ENCODE measurements around the gene DCAF6.
A peak's percentile ranks its signal among the peaks of the same experiment; 100 is the strongest.

Gene DCAF6

DNA sequence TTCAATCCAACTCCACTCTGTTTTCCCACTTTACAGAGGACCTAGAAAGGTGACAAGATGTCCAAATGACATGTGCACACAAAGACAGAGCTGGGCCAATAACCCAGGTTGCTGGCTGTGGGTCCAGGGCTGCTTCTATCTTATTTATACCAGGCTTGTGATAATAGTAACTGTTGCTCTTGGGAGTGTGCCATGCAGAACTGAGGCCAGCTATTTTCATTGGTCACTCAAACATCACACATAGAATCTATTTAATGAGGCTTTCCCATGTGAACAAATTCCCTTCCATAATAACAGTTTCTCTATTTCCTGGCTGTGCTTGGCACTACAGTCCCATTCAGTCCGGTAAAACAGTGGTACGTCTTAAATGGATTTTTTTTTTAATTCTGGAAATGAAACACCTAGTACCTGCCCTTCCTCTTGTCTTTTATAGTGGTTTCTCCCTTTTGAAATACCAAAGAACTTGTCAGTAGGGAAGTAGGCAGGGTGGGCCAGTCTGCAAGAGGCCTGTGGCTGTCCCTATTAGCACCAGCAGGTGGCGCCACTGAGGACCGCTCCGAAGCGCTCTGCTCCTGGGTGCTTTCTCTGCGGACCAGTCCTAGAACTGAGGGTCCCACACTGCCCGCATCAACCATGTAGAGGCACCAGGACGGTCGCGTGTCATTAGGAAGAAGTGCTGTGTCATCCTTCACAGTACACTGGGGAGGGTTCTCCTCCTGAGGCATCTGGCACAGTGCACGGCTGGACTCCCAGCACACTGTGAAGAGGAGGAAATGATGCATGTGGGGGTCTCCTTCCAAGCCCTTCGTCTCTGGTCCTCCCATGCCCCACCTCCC lies 148.1 kb downstream of the DCAF6 start:
- peak; percentile 31 to 65 (median 42) for DNase-seq (ENCODE audit: low read depth in 3 of 3)

DNA sequence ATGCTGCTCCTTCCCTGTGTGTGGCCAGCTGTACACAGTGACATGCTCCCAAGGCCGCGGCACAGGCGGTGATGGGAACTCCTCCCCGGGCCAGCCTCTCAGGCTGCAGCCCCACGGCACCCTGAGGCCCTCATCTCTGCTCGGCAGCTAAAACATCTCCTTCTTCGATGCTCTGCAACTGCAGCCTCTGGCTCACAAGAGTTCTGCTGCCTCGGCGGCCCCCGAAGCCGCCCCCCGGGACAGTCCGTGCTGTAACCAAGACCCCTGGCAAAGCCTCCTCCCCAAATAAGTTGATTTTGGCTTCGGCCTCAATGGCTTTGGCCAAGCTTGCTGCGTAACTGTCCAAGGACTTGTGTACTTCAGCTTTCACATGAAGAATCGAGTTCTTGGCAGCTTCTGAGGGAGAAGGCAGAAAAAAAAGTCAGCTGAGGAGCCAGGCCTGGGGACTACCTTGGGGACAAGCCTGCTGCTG lies 149.0 kb downstream of the DCAF6 start:
- no peak for DNase-seq (ENCODE audit: low read depth in 3 of 3)

DNA sequence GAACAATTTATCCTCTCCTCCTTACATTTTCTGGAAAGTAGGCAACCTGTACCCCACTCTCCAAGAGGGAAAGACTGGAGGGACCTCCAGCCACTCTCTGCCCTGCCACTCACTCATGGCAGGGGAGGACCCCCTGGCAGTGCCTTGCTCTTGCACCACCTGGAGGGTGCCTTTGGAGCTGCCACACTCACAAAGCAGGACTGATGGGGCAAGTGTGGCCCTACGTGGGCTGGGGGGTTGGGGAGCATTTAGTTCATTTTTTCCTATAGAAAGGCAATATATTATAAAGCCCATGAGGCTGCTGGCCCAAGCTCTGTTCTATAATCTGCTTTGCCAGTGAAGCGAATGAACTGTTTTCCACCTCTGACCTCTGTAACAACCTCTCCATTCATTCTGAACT lies 150.0 kb downstream of the DCAF6 start:
- no peak for DNase-seq (ENCODE audit: low read depth in 3 of 3)

DNA sequence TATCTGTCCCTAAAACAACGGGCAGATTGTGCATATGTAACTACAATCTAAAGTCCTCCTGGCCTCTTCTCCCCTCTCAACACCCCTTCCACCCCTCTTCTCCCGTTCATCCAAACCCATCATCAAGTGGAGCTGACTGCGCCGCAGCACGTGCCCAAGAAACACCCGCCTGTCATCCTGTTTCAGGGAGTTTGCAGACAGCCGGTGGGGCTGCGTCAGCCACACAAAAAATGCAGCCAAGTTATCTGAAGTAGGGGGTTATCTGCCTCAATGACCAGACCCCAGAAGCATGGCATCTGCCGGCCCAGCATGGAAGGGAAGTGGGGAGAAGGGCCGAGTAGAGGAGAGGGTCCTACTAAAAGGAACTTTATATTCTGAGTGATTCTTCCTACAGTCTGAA lies 151.2 kb downstream of the DCAF6 start:
- no peak for DNase-seq (ENCODE audit: low read depth in 3 of 3)

DNA sequence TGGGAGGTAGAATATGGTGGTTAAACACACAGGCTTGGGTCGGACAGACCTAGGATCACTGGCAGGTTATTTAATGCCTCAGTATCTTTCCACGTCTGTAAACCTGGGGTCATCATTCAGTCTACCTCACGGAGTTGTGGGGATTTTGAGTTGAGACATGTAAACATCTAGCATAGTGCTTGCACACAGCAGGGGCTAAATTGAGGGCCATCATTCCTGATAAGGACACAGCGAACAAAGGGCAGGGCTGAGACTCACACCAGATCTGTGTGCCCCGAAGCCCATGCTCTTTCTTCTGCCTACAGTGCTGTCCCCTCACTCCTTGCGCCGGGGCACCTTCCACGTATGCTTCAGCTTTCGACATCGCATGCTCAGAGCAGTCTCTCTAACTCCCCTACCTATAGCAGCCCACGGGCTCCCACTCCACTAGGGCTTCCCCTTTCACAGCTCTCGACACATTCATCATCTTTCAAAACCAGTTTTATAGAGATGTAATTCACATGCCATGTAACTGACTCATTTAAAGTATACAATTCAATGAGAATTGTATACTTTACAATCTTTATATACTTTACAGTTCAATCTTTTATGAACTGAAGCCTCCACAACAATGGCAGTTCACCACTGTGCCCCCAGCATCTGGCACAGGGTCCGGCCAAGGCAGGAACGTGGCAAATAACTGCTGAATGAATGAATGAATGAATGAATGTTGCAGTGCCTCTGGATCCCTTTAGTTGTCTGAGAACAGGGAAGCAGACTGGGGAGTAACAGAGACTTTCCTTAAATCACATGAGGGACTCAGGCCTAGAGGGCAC lies 152.2 kb downstream of the DCAF6 start:
- no peak for DNase-seq (ENCODE audit: low read depth in 3 of 3)

DNA sequence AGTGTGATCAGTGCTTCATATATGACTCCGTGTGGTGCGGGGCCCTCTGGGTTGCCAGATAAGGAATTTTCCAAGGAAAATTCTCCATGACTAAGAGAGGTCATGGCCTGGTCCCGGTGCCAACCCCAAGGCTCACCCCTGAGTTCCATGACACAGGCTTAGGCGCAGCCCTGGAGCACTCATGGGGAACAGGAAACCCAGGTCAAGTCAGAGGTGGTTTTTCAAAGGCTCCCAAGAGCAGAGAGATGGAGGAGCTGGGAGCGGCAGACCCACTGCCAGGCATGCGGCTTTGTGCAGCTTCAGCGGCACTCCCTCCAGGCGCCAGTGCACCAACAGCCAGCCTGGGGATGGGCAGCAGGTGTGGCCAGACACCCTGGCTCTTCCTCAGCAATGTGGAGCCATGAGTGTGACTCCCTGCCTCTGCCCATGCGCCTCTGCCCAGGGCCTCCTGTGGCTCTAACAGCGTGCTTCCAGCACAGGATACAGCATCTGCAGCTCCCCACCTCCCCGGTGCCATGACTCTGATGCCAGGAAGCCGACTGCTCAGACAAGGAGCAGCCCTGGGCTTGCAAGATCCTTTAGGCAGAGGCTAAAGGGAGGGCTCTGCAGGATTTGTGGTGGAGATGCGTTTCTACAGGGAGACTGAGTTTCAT lies 153.0 kb downstream of the DCAF6 start:
- no peak for DNase-seq (ENCODE audit: low read depth in 3 of 3)

DNA sequence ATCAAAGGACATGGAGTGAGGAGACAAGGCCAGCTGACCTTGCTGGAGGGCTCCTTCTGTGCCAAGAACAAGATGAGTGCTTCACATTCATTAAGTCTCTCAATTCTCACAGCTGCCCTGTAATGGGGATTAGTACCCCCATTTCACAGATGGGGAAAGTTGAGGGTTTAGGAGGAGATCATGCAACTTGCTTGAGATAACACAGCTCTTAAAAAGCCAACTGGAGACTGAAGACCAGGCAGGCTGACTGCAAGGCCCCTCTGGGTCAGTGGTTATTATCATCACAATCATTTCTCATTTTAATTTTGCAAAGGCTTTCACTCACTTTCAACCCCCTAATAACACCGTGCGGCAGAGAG lies 153.5 kb downstream of the DCAF6 start:
- DNase-seq (ENCODE audit: low read depth in 3 of 3): no peak

DNA sequence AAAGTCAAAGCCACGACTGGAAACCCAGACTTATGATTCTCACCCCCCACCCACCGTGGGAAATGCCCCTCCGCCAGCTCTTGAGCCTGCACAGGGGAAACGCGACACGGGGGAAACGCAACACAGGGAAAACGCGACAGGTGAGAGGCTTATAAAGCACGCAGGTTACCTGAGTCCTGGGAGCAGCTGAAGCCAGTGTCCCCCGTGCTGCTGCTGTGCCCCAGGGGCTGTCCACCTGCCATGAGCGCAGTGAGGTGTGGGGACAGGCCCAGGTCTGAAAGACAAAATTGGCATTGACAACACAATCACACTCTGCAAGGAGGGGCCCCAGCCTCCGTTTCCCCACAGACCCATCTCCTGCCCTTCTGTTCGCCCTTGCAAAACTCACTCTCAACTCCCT lies 153.9 kb downstream of the DCAF6 start:
- no peak for DNase-seq (ENCODE audit: low read depth in 3 of 3)

DNA sequence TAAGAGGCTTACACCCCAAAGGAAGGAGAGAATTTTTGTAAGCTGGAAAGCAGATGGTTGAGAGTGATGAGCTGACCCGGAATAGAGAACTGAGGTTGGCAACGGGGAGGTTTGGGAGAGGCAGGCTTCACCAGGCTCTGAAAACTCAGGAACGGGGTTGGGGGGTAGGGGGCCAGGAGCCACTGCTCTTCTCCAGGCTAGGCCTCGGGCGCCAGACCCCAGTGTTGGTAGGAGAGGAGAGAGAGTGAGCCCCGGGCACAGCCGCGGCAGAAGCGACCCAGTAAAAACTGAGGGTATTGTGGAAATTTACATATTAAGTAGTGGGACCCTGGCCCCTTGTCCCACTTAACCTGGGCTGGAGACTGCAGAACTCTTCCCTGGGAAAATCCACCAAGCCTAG lies 154.6 kb downstream of the DCAF6 start:
- DNase-seq (ENCODE audit: low read depth in 3 of 3): no peak

DNA sequence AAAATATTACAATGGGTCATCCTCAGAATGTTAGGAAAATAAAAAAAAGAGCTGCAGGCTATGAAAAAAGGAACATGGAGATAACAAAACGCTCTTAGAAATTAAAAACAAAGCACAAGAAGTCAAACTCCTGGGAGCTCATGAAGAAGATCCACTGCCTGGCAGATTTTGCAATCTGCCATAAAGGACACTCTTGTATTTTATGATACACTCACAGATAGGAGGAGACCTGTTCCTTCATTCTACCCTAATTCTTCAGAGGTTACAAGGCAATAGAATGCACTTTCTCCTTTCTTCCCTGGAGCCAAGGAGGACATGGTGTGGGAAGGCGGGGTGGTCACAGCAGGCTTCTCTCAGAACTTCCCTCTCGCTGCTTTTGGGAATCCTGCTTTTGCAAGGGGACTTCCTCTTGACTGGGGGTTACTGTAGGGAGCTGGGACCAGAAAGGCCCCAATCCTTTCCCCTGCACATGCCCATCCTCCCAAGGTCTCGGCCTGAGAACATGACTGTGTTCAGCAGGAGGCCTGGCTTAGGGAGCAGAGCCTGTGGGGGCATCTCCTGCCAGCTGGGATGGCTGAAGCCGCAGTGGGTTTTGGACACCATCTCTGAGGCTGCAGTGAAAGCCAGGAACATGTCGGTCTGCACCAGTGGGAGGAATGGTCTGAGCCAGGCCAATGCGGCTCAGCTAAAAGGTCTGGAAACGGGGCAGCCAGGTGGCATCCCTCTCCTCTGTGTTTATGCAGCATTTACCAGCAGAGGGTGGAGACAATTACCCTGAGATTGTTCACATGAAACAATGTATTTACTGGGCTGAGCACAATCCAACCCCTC lies 155.5 kb downstream of the DCAF6 start:
- no peak for DNase-seq (ENCODE audit: low read depth in 3 of 3)

DNA sequence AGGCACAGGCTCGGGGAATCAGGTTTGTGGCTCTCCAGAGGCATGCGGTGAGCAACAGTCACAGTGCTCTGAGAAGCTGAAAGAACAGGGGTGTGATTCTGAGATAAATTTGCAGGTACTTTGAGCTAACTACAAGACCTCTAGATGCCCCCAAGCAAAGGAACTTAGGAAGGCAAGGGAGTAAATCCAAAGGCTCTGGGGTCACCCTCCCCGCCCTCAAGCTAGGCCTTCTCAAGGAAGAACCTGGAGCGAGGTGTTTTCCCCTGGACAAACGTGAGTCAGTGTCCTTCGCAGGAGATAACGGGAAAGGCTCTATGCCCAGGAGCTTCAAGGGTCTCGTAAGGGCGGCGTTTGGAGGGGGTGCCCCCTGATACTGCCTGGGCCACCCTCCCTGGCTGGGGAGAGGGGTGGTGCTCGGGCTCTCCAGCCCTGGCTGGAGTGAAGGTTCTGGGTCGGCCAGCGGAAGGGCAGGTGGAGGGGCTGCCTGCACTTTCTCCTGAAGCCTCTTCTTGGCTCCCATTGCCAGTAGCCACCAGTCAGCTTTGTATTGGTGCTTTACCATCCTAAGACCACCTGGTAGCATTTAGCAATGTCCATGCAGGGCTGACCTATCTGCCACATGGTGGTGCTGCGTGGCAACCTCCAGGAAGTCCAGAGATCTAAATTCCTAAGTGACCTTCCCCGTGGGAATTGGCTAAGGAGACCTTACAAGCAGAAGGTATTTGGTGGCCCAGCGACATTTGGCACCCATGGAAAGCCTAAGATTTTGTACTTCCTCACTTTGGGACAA lies 156.3 kb downstream of the DCAF6 start:
- DNase-seq (ENCODE audit: low read depth in 3 of 3): no peak

DNA sequence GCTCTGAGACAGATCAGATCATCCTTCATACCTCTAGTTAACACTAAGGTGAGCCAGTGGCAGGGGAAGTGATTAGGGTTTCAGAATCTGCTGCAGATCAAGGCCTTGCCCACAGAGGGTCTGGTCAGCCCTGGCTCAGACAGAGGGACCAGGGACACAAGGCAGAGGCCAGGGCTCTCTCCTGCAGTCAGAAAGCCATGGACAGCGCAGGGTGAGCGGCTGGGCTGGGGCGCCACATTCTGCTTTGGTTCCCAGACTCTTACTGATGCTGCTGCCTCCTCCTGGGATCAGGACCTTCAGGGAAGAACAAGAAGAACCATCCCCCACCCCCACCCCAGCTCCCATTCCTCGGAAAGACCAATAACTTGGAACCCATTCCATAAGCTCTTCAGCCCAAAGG lies 157.1 kb downstream of the DCAF6 start:
- DNase-seq (ENCODE audit: low read depth in 3 of 3): no peak

DNA sequence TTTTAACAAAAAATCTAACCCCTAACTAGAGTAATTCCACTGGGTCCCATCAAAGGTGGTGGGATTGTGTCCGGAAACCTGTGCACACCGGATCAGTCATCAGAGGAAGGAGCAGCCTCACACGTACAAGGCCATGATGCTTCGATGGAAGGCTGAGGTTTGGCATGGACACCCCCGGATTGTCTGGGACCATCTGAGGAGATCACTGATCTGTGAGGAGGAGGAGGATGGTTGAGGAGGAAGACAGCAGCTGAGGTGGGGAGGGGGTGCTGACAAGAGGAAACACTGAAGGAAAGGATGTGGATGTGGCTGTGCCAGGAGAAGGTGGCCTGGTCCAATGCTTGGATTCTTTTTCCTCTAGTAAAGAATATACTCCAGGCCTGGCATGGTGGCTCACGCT lies 159.0 kb downstream of the DCAF6 start:
- DNase-seq (ENCODE audit: low read depth in 3 of 3): no peak

DNA sequence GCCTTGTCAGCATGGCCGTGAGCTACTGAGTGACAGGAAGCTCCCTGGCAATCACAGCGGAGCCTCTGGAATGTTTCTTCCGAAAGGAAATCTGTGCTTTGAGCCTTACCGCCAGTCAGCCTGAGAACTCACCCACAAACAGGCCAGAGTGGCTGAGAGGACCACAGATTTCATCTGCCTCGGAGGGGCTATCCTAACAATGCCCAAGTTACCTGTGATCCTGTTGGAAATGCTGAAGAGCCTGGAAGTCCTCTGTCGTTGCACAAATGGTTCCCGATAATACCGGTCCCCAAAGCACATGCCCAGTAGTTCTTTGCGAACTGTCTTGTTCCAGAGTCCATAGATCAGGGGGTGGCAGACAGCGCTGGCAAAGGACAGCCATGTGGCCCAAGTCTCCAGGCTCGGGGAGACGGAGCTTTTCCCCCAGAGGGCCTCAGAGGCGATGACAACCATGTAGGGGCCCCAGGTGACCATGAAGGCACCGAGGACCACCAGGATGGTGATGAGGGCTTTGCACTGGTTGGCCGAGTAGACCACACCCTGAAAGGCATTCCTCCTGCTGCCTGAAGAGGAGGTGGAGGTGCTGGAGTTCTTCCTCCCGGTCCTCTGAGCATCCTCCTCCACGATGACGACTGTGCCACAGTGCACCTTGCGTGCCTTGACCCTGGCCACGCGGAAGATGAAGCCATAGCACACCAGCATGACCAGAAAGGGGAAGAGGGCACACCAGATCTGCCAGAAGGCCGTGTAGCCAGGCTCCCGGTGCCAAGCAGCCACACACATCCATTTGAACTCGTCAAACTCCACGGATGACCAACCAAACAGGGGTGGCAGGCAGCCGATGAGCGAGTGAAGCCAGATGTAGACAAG lies 160.0 kb downstream of the DCAF6 start:
- no peak for DNase-seq (ENCODE audit: low read depth in 3 of 3)

DNA sequence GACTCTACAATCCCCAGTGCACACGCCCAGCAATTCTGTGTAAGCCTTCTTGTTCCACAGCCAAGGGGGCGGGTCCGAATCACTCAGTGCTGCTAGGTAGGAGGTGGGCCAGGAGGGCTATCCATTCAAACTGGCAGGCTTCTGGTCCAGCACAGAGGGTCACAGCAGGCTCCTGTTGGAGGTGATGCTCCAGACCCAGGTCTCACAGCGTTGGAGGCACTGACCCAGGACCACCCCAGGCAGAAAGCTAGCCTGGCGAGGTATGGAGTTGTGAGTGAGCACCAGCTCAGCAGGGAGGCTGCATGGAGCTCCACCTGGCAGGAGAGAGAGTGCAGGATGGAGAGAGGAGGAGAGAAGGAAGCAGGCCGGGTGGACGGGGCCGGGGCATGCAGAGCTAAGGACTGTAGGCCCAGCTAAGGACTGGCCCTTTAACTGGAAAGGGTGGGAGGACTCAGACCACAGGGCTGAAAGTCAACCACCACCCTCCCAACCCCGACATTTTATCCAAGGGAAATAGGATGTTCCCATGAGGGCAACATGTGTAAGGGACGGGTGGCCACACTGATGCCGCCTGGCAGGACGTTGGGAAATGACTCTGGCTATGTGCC lies 161.5 kb downstream of the DCAF6 start:
- no peak for DNase-seq (ENCODE audit: low read depth in 3 of 3)

DNA sequence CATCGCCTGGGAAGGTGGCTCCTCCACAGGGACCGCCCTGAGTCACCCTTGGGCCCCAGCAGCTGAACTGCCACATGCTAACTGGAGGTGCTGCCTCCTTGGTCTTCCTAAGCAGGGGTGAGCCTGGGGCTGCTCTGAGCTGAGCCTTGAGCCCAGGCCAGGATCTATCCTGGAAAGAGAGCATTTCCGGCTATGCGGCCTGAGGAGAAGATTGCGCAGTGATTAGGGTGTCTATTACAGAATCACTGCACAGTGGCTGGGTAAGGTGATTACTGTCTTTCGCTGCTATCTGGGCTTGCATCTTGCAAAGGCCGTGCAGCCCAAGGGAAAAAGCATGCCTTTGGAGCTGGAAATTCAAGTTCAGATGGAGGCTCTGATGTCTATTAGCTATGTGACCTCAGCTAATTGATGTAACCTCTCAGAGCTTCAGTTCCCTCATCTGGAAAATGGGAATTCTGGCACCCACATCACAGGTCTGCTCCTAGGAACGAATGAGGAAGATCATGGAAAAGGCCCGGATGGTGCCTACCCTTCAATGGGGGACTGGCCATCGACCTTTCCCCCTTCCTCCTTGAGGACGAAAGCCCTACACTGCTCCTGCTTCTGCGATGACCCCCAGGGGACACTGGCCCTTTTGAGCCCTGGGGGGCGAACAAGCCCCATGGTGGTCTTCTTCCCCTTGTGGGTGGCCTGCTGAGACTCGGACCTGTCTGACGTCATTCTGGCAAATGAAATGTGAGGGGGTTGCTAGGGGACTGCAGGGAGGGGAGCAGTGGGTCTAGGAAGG lies 162.2 kb downstream of the DCAF6 start:
- no peak for DNase-seq (ENCODE audit: low read depth in 3 of 3)

DNA sequence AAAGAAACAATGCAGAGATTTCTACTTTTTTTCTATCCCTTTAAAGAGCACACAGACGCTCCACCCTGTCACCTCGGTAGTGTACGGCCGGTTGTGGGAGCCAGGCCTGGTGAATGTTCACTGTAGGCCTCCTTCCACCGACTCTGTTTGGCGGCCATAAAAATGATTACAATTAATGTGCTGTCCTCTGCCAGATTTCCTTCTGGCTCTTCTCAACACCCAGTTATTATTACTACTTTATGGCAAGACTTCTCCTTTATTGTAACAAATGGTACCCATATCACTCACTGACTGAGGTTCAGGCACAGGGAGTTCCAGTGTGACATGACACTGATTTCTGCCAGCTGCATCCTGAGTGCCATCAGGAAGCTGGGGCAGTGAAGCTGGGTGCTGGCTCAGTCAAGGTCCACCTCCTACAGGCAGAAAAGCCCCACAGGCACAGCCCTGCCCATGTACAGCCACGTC lies 162.9 kb downstream of the DCAF6 start:
- no peak for DNase-seq (ENCODE audit: low read depth in 3 of 3)

DNA sequence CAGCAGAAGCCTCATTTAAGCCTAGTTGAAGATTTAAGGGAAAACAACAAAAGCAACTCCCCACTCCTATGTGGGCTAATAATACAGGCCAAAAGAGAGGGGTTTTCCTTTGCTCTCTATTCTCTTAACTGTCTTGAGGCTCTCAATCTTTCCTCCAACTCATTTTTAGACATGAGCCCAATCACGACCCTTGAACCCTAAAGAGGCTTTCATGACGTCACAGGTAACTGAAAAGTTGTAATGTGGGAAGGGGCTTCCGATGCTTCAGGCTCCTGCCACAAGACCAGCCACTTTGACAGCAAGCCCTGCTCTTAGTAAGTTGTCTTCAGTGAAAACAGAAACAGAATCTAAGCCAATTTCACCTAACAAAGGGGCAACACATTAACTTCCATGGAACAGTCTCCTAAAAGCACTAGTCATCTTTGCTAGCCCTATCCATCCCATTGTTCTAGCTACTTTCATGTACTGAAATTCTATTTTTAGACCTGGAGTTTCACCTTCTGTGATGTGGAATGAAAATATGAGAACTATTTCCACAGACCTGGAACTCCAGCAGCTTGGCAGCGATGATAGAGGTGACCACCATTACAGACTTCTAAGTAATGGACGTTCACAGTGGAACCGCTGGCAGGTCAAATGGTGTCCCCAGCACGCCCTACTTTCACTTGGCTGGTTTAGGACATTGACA lies 164.0 kb downstream of the DCAF6 start:
- no peak for DNase-seq (ENCODE audit: low read depth in 3 of 3)

Data from stimulated activated CD4-positive, alpha-beta T cell treated with anti-CD3 and anti-CD28 coated beads, TNF-alpha, amount 100 ng/mL, for 24 hours (primary cell).